ENCODE measurements around the gene PRPF40A.

Gene PRPF40A

GRCh38 chr2:152651834-152652233, 65.4 kb downstream of the PRPF40A start:
- DNase-seq (ENCODE audit: low read depth), result no peak

GRCh38 chr2:152650768-152651371, 66.4 kb downstream of the PRPF40A start:
- DNase-seq (ENCODE audit: low read depth), result no peak

GRCh38 chr2:152649997-152650396, 67.3 kb downstream of the PRPF40A start:
- no peak for DNase-seq (ENCODE audit: low read depth)

- DNase-seq (ENCODE audit: low read depth), result no peak
Observed at GRCh38 chr2:152648336-152648735, 68.9 kb downstream of the PRPF40A start.

- DNase-seq (ENCODE audit: low read depth), result no peak
Observed at GRCh38 chr2:152647552-152647951, 69.7 kb downstream of the PRPF40A start.

GRCh38 chr2:152646775-152647174, 70.5 kb downstream of the PRPF40A start:
- no peak for DNase-seq (ENCODE audit: low read depth)

GRCh38 chr2:152646264-152646663, 71.0 kb downstream of the PRPF40A start:
- DNase-seq (ENCODE audit: low read depth), result no peak

- DNase-seq (ENCODE audit: low read depth), result no peak
Observed at GRCh38 chr2:152644189-152644873, 72.9 kb downstream of the PRPF40A start.

GRCh38 chr2:152638590-152638989, 78.7 kb downstream of the PRPF40A start:
- DNase-seq (ENCODE audit: low read depth), result no peak

GRCh38 chr2:152638056-152638455, 79.2 kb downstream of the PRPF40A start:
- no peak for DNase-seq (ENCODE audit: low read depth)

- DNase-seq (ENCODE audit: low read depth), result no peak
Observed at GRCh38 chr2:152637251-152637650, 80.0 kb downstream of the PRPF40A start.

- DNase-seq (ENCODE audit: low read depth), result peak; percentile 44
Observed at GRCh38 chr2:152635635-152636298, 81.5 kb downstream of the PRPF40A start.

- no peak for DNase-seq (ENCODE audit: low read depth)
Observed at GRCh38 chr2:152632736-152633135, 84.5 kb downstream of the PRPF40A start.

- no peak for DNase-seq (ENCODE audit: low read depth)
Observed at GRCh38 chr2:152630466-152630865, 86.8 kb downstream of the PRPF40A start.

- no peak for DNase-seq (ENCODE audit: low read depth)
Observed at GRCh38 chr2:152629202-152629601, 88.1 kb downstream of the PRPF40A start.

- DNase-seq (ENCODE audit: low read depth), result no peak
Observed at GRCh38 chr2:152627351-152627957, 89.8 kb downstream of the PRPF40A start.

- no peak for DNase-seq (ENCODE audit: low read depth)
Observed at GRCh38 chr2:152626911-152627339, 90.3 kb downstream of the PRPF40A start.

GRCh38 chr2:152624805-152625204, 92.5 kb downstream of the PRPF40A start:
- DNase-seq (ENCODE audit: low read depth), result no peak

- DNase-seq (ENCODE audit: low read depth), result no peak
Observed at GRCh38 chr2:152623775-152624174, 93.5 kb downstream of the PRPF40A start.

- DNase-seq (ENCODE audit: low read depth), result no peak
Observed at GRCh38 chr2:152623076-152623740, 94.1 kb downstream of the PRPF40A start.

GRCh38 chr2:152622219-152622618, 95.0 kb downstream of the PRPF40A start:
- DNase-seq (ENCODE audit: low read depth), result no peak

GRCh38 chr2:152620985-152621384, 96.3 kb downstream of the PRPF40A start:
- no peak for DNase-seq (ENCODE audit: low read depth)
